HepG2 (cell line): Measurements from ENCODE around the gene RALBP1. TPM values are rescaled to one million over a fixed set of nuclear protein-coding genes. Genes with fewer than 3 reads are reported as not detected.

Experiments
- DPF2 ChIP-seq: sonication (generic); formaldehyde crosslinking; IDR thresholded peaks from 2 replicates; pipeline ENCODE4 v1.4.0; 2020; ENCODE audit warnings: mild to moderate bottlenecking, low read depth, missing genetic modification reagents, borderline replicate concordance
- DRAP1 ChIP-seq: IDR thresholded peaks from 2 replicates; pipeline ENCODE4 v1.6.1; 2016; ENCODE audit warnings: missing genetic modification reagents, missing compliant biosample characterization
- HNRNPH1 ChIP-seq: fragments of 200-400 bp; formaldehyde crosslinking; optimal IDR thresholded peaks from 2 replicates; pipeline ENCODE3; 2017; ENCODE audit warnings: mild to moderate bottlenecking, low read depth, low read length
- KMT2A ChIP-seq: sonication (generic); formaldehyde crosslinking; IDR thresholded peaks from 2 replicates; pipeline ENCODE4 v1.4.0; 2020; ENCODE audit warnings: missing genetic modification reagents
- KMT2B ChIP-seq: IDR thresholded peaks from 2 replicates; pipeline ENCODE4 v1.6.1; 2016; ENCODE audit warnings: missing genetic modification reagents, missing compliant biosample characterization
- MTF2 ChIP-seq: sonication (generic); formaldehyde crosslinking; IDR thresholded peaks from 2 replicates; pipeline ENCODE4 v1.5.0; 2020; ENCODE audit warnings: missing genetic modification reagents, borderline replicate concordance
- RFXAP ChIP-seq: sonication (generic); formaldehyde crosslinking; IDR thresholded peaks from 2 replicates; pipeline ENCODE4 v1.4.0; 2020; ENCODE audit warnings: missing genetic modification reagents, borderline replicate concordance
- RNF2 ChIP-seq: fragments of 450-650 bp; conservative IDR thresholded peaks from 2 replicates; pipeline ENCODE4 v1.6.1; 2016; ENCODE audit warnings: low read depth
- SATB2 ChIP-seq: sonication (generic); formaldehyde crosslinking; IDR thresholded peaks from 2 replicates; pipeline ENCODE4 v1.5.0; 2020; ENCODE audit warnings: missing genetic modification reagents
- TMF1 ChIP-seq: sonication (generic); formaldehyde crosslinking; IDR thresholded peaks from 2 replicates; pipeline ENCODE4 v1.8.1; 2022; ENCODE audit warnings: low read depth, missing genetic modification reagents
- TRIM24 ChIP-seq: sonication (generic); formaldehyde crosslinking; IDR thresholded peaks from 2 replicates; pipeline ENCODE4 v1.8.0; 2022; ENCODE audit warnings: mild to moderate bottlenecking, missing genetic modification reagents
- ZFAT ChIP-seq: sonication (generic); formaldehyde crosslinking; conservative IDR thresholded peaks from 2 replicates; pipeline ENCODE4 v1.8.1; 2023; ENCODE audit warnings: missing genetic modification reagents, inconsistent platforms
- ZNF253 ChIP-seq: sonication (generic); formaldehyde crosslinking; IDR thresholded peaks from 2 replicates; pipeline ENCODE4 v1.8.0; 2022; ENCODE audit warnings: mild to moderate bottlenecking, missing genetic modification reagents, borderline replicate concordance
- ZNF30 ChIP-seq: sonication (generic); formaldehyde crosslinking; IDR thresholded peaks from 2 replicates; pipeline ENCODE4 v1.5.0; 2020; ENCODE audit warnings: mild to moderate bottlenecking, missing genetic modification reagents
- ZNF367 ChIP-seq: sonication (generic); formaldehyde crosslinking; IDR thresholded peaks from 2 replicates; pipeline ENCODE4 v1.4.0; 2020; ENCODE audit warnings: missing genetic modification reagents, borderline replicate concordance
- ZNF431 ChIP-seq: sonication (generic); formaldehyde crosslinking; IDR thresholded peaks from 2 replicates; pipeline ENCODE4 v1.9.0; 2022; ENCODE audit warnings: missing genetic modification reagents, low read depth, mild to moderate bottlenecking, borderline replicate concordance
- ZNF512 ChIP-seq: sonication (generic); formaldehyde crosslinking; IDR thresholded peaks from 2 replicates; pipeline ENCODE4 v1.4.0; 2020; ENCODE audit warnings: mild to moderate bottlenecking, missing genetic modification reagents
- ZNF552 ChIP-seq: sonication (generic); formaldehyde crosslinking; IDR thresholded peaks from 2 replicates; pipeline ENCODE4 v1.9.0; 2022; ENCODE audit warnings: missing genetic modification reagents, mild to moderate bottlenecking, borderline replicate concordance
- ZNF678 ChIP-seq: sonication (generic); formaldehyde crosslinking; IDR thresholded peaks from 2 replicates; pipeline ENCODE4 v1.4.0; 2020; ENCODE audit warnings: mild to moderate bottlenecking, missing genetic modification reagents
- ZNF747 ChIP-seq: sonication (generic); formaldehyde crosslinking; IDR thresholded peaks from 2 replicates; pipeline ENCODE4 v1.8.1; 2023; ENCODE audit warnings: missing genetic modification reagents, mild to moderate bottlenecking, borderline replicate concordance
- ZNF776 ChIP-seq: sonication (generic); formaldehyde crosslinking; IDR thresholded peaks from 2 replicates; pipeline ENCODE4 v1.4.0; 2020; ENCODE audit warnings: mild to moderate bottlenecking, missing genetic modification reagents
- ZNF816 ChIP-seq: sonication (generic); formaldehyde crosslinking; IDR thresholded peaks from 2 replicates; pipeline ENCODE4 v1.8.0; 2022; ENCODE audit warnings: missing genetic modification reagents, mild to moderate bottlenecking, borderline replicate concordance
- ZSCAN25 ChIP-seq: sonication (generic); formaldehyde crosslinking; IDR thresholded peaks from 2 replicates; pipeline ENCODE4 v1.8.0; 2022; ENCODE audit warnings: mild to moderate bottlenecking, missing genetic modification reagents
- polyA plus RNA-seq, 8 experiments: library from polyadenylated mRNA; depleted of rRNA in 3 of 8; stranded (reverse) in 7 of 8; unstranded in 1 of 8; fragments of >200 nt; fragmentation: Illumina TruSeq in 4 of 8; extraction: Trizol in 4 of 8; gene quantifications; 2 replicates each; pipeline versions ENCODE4 v1.2.1 to v1.2.3, GENCODE V29; 2011 to 2016; ENCODE audit warnings: low read depth in 4 of 8, missing spikeins in 1 of 8, mixed read lengths in 1 of 8; ENCODE audit not compliant: insufficient read depth in 1 of 8
- total RNA-seq, 5 experiments: library from RNA; depleted of rRNA; stranded (reverse); fragments of >200 nt; fragmentation: Illumina TruSeq; extraction: Trizol; gene quantifications; 2 replicates each; pipeline ENCODE4 v1.2.3, GENCODE V29; 2016; ENCODE audit warnings: low read depth in 1 of 5
- TF ChIP-seq, protein P1 (sequence below): sonication (generic); formaldehyde crosslinking; IDR thresholded peaks from 2 replicates; pipeline ENCODE4 v1.5.0; 2020; ENCODE audit warnings: missing genetic modification reagents, mild to moderate bottlenecking, borderline replicate concordance
- TF ChIP-seq, protein P2 (sequence below): IDR thresholded peaks from 2 replicates; pipeline ENCODE4 v1.6.1; 2016; ENCODE audit warnings: missing biosample characterization, missing genetic modification reagents, low read depth

Gene RALBP1
- total and polyA plus RNA-seq, 2 of the 13 experiments (the other 11 are each of a cell fraction or from before 2014, with no cell fraction given) = 24.5 to 33.1 TPM

DNA sequence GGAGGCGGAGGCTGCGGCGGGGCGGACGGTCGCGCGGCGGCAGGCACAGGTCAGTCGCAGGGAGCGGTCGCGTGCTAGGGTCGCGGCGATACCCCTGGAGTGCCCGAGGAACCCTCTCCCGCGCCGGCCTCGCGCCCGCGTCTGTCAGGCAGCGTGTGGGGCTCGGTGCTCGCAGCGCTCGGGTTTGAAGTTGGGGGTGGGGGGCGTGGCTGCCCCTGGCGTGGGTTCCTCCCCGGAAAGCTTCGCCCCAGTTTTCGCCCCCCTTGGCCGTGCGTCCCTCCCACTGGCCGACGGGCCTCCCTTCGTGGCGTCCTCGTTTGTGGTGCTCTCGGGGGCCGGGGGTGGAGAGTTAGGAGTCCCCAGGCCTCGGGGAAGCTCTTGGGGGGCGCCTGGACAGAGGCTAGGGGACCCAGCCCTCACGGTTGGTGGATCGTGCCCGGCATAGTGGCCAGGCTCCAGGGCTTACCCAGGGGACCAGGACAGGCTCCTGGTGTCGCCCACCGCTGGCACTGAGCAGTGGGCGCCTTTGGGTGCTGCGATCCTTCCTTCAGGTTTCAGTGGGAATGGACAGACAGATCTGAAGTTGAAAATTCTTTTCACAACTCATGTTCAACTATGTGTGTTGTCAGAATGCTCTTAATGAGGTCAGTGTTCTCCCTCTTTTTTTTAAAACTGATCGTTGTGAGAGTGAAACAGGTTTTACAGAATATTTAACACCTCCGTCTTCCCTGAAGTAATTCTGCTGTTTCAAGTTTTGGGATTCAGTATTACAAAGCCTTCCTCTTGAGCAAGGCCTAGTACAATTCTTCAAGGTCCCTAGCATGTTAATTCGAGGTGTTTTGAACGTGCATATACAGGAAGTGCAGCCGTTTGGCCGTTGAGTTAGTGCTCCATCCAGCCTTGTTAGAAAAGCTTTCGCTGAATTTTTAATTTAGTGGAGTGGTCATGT is 604 bp downstream of the RALBP1 start (continued):
- TF ChIP-seq, protein P1, sequence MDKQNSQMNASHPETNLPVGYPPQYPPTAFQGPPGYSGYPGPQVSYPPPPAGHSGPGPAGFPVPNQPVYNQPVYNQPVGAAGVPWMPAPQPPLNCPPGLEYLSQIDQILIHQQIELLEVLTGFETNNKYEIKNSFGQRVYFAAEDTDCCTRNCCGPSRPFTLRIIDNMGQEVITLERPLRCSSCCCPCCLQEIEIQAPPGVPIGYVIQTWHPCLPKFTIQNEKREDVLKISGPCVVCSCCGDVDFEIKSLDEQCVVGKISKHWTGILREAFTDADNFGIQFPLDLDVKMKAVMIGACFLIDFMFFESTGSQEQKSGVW (CRISPR knock-in tag) = no peak
- TF ChIP-seq ZNF552 (CRISPR knock-in tag) = 0 out of 2 replicates have a peak, but pooled peaks have one; percentile 59
- TF ChIP-seq ZNF253 (CRISPR knock-in tag) = no peak
- TF ChIP-seq ZNF431 = peak; percentile 89; the same call in 1 of the 2 replicates
- TF ChIP-seq SATB2 (CRISPR knock-in tag) = no peak
- 0 out of 2 replicates have a peak, but pooled peaks have one; percentile 47 for TF ChIP-seq ZNF30 (CRISPR knock-in tag)
- no peak; the same call in 1 of the 2 replicates for TF ChIP-seq TMF1 (CRISPR knock-in tag)
- no peak for TF ChIP-seq DRAP1 (CRISPR knock-in tag)
- TF ChIP-seq ZNF678 (CRISPR knock-in tag) = no peak
- TF ChIP-seq ZFAT (CRISPR knock-in tag) = no peak
- TF ChIP-seq MTF2 (CRISPR knock-in tag) = no peak
- no peak for TF ChIP-seq ZNF512 (CRISPR knock-in tag)
- TF ChIP-seq ZNF747 = 0 out of 2 replicates have a peak, but pooled peaks have one; percentile 28
- peak; percentile 9; the same call in 1 of the 2 replicates for TF ChIP-seq KMT2B
- TF ChIP-seq TRIM24 (CRISPR knock-in tag) = no peak
- TF ChIP-seq ZNF367 = no peak
- peak; percentile 36; the same call in 1 of the 2 replicates for TF ChIP-seq ZSCAN25 (CRISPR knock-in tag)
- peak; percentile 93; the same call in 1 of the 2 replicates for TF ChIP-seq ZNF776 (CRISPR knock-in tag)
- TF ChIP-seq KMT2A (CRISPR knock-in tag) = peak; percentile 54
- no peak for TF ChIP-seq ZNF816 (CRISPR knock-in tag)
- 0 out of 2 replicates have a peak, but pooled peaks have one; percentile 27 for TF ChIP-seq RFXAP (CRISPR knock-in tag)
- TF ChIP-seq, protein P2, sequence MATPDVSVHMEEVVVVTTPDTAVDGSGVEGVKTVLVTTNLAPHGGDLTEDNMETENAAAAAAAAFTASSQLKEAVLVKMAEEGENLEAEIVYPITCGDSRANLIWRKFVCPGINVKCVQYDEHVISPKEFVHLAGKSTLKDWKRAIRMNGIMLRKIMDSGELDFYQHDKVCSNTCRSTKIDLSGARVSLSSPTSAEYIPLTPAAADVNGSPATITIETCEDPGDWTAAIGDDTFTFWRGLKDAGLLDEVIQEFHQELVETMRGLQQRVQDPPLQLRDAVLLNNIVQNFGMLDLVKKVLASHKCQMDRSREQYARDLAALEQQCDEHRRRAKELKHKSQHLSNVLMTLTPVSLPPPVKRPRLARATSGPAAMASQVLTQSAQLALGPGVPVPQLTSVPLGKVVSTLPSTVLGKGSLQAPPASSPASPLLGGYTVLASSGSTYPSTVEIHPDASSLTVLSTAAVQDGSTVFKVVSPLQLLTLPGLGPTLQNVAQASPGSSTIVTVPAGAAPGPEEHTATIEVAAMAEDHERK (CRISPR knock-in tag) = no peak
- TF ChIP-seq HNRNPH1 = no peak
- no peak for TF ChIP-seq RNF2
- no peak for TF ChIP-seq DPF2
